ENCODE measurements around the gene CMTM3. TPM values are rescaled to one million over a fixed set of nuclear protein-coding genes. Genes with fewer than 3 reads are reported as not detected.
"Not testable (repeated sequence)": the region's sequence is repeated elsewhere in the genome, so short reads cannot be mapped to it uniquely, and the experiment has no call there.

CMTM3 gene
- total RNA-seq, 1 experiment from 2014 or later = 4.3 TPM

GRCh38 chr16:66566051-66566901 is 38.2 kb upstream of the CMTM3 start, which contains the start of gene CMTM1:
CMTM1 (plus strand) TSS chr16:66566439; CDS start chr16:66566514, 75 bp downstream.
- no peak within 1 kb of the TSS for H3K27ac Mint-ChIP-seq (ENCODE audit: low read depth, unreplicated experiment)
- no peak for TF ChIP-seq CTCF (IDR thresholded peaks at IDR 0.05; ENCODE audit: unreplicated experiment)
- no TSS peak for BruUV-seq (replicated peaks)
- CTCF ChIA-PET = interaction anchor here (0.6 to 1.3 kb wide), 2 partner anchors 13 to 188 kb away, joined by 3 read pairs; partner anchors contain the start of gene CMTM2
- H3K4me1 Mint-ChIP-seq (ENCODE audit: insufficient read depth, unreplicated experiment) = peaks cover 16% of the 10 kb centered on the region
- no peak within 1 kb of the TSS for H3K4me3 Mint-ChIP-seq (ENCODE audit: unreplicated experiment)
- H3K27me3 Mint-ChIP-seq (ENCODE audit: insufficient read depth, unreplicated experiment) = no peaks in the 10 kb centered on the region
- H3K36me3 Mint-ChIP-seq (ENCODE audit: insufficient read depth, unreplicated experiment) = peaks cover 47% of the 10 kb centered on the region
- intact Hi-C loops (cut with micrococcal nuclease) = no loop called here
- H3K9me3 Mint-ChIP-seq (ENCODE audit: unreplicated experiment) = no peaks in the 10 kb centered on the region
- POLR2A ChIA-PET = interaction anchor here (0.6 to 1.1 kb wide), 2 partner anchors 14 to 54 kb away, joined by 3 read pairs; partner anchors contain the start of gene CKLF
- no peak for DNase-seq (ENCODE audit: unreplicated experiment)

DNA sequence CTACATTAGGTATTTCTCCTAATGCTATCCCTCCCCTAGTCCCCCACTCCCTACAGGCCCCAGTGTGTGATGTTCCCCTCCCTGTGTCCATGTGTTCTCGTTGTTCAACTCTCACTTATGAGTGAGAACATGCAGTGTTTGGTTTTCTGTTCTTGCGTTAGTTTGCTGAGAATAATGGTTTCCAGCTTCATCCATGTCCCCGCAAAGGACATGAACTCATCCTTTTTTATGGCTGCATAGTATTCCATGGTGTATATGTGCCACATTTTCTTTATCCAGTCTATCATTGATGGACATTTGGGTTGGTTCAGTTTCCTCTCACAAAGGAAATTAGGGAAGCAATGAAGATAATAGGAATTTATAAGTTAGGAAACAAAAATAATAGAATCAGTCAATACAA is 37.2 kb upstream of the CMTM3 start:
- BruUV-seq (replicated peaks); H3K9me3 Mint-ChIP-seq (ENCODE audit: unreplicated experiment); DNase-seq (ENCODE audit: unreplicated experiment); H3K27ac Mint-ChIP-seq (ENCODE audit: low read depth, unreplicated experiment); H3K4me3 Mint-ChIP-seq (ENCODE audit: unreplicated experiment); H3K27me3 Mint-ChIP-seq (ENCODE audit: insufficient read depth, unreplicated experiment); intact Hi-C loops (cut with micrococcal nuclease): not testable (repeated sequence)
- POLR2A ChIA-PET = interaction anchor here (0.6 kb wide), 1 partner anchor 18 kb away, joined by 3 read pairs; no protein-coding TSS in a partner anchor
- peaks cover 16% of the 10 kb centered on the region for H3K4me1 Mint-ChIP-seq (ENCODE audit: insufficient read depth, unreplicated experiment)
- H3K36me3 Mint-ChIP-seq (ENCODE audit: insufficient read depth, unreplicated experiment) = peaks cover 37% of the 10 kb centered on the region
- CTCF ChIA-PET = interaction anchor here (1.2 kb wide), 1 partner anchor 300 kb away, joined by 3 read pairs; no protein-coding TSS in a partner anchor

- Mint-ChIP-seq H3K9me3 (ENCODE audit: unreplicated experiment) (no peaks in the 10 kb centered on the region), H3K36me3 (ENCODE audit: insufficient read depth, unreplicated experiment) (peaks cover 35% of the 10 kb centered on the region), H3K27ac (ENCODE audit: low read depth, unreplicated experiment) (no peak overlapping the region), H3K27me3 (ENCODE audit: insufficient read depth, unreplicated experiment) (no peaks in the 10 kb centered on the region), H3K4me1 (ENCODE audit: insufficient read depth, unreplicated experiment) (peaks cover 16% of the 10 kb centered on the region), H3K4me3 (ENCODE audit: unreplicated experiment) (no peak overlapping the region)
- no peak for DNase-seq (ENCODE audit: unreplicated experiment)
- POLR2A ChIA-PET = no interaction called here
- TF ChIP-seq CTCF (IDR thresholded peaks at IDR 0.05; ENCODE audit: unreplicated experiment) = no peak
- intact Hi-C loops (cut with micrococcal nuclease) = no loop called here
- CTCF ChIA-PET = no interaction called here
- no TSS peak for BruUV-seq (replicated peaks)
Measured at GRCh38 chr16:66568355-66568754, 36.1 kb upstream of the CMTM3 start.

DNA sequence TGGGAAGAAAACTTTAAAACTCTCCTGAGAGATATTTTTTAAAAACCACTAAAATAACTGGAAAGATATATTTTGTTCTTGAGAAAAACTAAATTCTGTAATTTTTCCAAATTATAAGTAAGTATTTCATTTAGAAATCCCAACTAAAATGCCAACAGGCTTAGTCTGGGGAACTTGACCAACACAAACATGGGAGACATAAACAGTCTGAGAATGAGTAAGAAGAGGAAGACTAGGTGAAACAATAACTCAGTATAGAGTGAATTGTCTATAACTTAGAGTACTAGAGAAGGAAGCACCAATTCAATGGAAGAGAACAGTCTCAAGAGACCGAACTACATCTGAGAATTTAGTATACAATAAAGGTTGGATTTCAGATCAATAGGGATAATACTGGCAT is 35.4 kb upstream of the CMTM3 start:
- H3K4me1 Mint-ChIP-seq (ENCODE audit: insufficient read depth, unreplicated experiment) = peaks cover 16% of the 10 kb centered on the region
- DNase-seq (ENCODE audit: unreplicated experiment) = peak; percentile 43
- ChIA-PET CTCF (interaction anchor here (1.4 to 2.0 kb wide), 2 partner anchors 39 to 163 kb away, joined by 6 to 10 read pairs; no protein-coding TSS in a partner anchor), POLR2A (interaction anchor here (1.1 to 2.9 kb wide), 8 partner anchors 10 to 126 kb away, joined by 3 to 23 read pairs (median 5); partner anchors contain the start of genes CKLF, CMTM2 and TK2)
- intact Hi-C loops (cut with micrococcal nuclease) = no loop called here
- no peak overlapping the region for H3K4me3 Mint-ChIP-seq (ENCODE audit: unreplicated experiment)
- H3K27ac Mint-ChIP-seq (ENCODE audit: low read depth, unreplicated experiment) = peak overlapping the region; percentile 32
- no peak for TF ChIP-seq CTCF (IDR thresholded peaks at IDR 0.05; ENCODE audit: unreplicated experiment)
- H3K36me3 Mint-ChIP-seq (ENCODE audit: insufficient read depth, unreplicated experiment) = peaks cover 29% of the 10 kb centered on the region
- BruUV-seq (replicated peaks) = no TSS peak
- H3K9me3 Mint-ChIP-seq (ENCODE audit: unreplicated experiment) = no peaks in the 10 kb centered on the region
- no peaks in the 10 kb centered on the region for H3K27me3 Mint-ChIP-seq (ENCODE audit: insufficient read depth, unreplicated experiment)
